Activated CD4-positive, alpha-beta T cell treated with anti-CD3 and anti-CD28 coated beads for 36 hours (primary cell): ENCODE measurements around the gene NPIPB8. TPM values are rescaled to one million over a fixed set of nuclear protein-coding genes. Genes with fewer than 3 reads are reported as not detected.
A peak's percentile ranks its signal among the peaks of the same experiment; 100 is the strongest.
"Not testable (repeated sequence)": the region's sequence is repeated elsewhere in the genome, so short reads cannot be mapped to it uniquely, and the experiment has no call there.

Experiments used
- ATAC-seq: fragments of 200-7000 bp; cut with Tn5 transposase; one replicate; pipeline ENCODE4 v1.10.0; 2021; ENCODE audit warnings: mild to moderate bottlenecking, moderate library complexity
- CTCF ChIA-PET: fragments of 350-600 bp; sonication (Branson Sonifier 250); formaldehyde crosslinking; loops from one replicate; lab custom pipeline; 2021; ENCODE audit warnings: antibody characterized with exemption; lab: Charles Lee
- POLR2A ChIA-PET: fragments of 350-600 bp; sonication (Branson Sonifier 250); formaldehyde crosslinking; loops from one replicate; lab custom pipeline; 2021; ENCODE audit warnings: antibody characterized with exemption, inconsistent platforms; lab: Charles Lee
- DNase-seq: peaks from one replicate; pipeline ENCODE4 v3.0.0-alpha.2; 2020
- H3K27ac Mint-ChIP-seq: one replicate; pipeline ENCODE4 v1.8.0; 2021; ENCODE audit warnings: mixed read lengths
- H3K27me3 Mint-ChIP-seq: one replicate; pipeline ENCODE4 v1.8.0; 2021; ENCODE audit warnings: mixed read lengths
- H3K36me3 Mint-ChIP-seq: one replicate; pipeline ENCODE4 v1.8.0; 2021; ENCODE audit warnings: low read depth, mixed read lengths
- H3K4me1 Mint-ChIP-seq: one replicate; pipeline ENCODE4 v1.8.0; 2021; ENCODE audit warnings: mixed read lengths
- H3K4me3 Mint-ChIP-seq: one replicate; pipeline ENCODE4 v1.8.0; 2021; ENCODE audit warnings: mild to moderate bottlenecking, moderate library complexity, mixed read lengths
- H3K9me3 Mint-ChIP-seq: one replicate; pipeline ENCODE4 v1.8.0; 2021; ENCODE audit warnings: low read depth, mixed read lengths
- intact Hi-C, 2 experiments: fragments of 100-400 bp; cut with DNase I in 1 of 2; cut with micrococcal nuclease in 1 of 2; formaldehyde crosslinking; loops; one replicate each; pipeline versions ENCODE4 v1.14.2 to v1.15.1; 2022 to 2024; cut with DNase I, micrococcal nuclease
- total RNA-seq, 2 experiments: library from RNA; stranded (reverse); gene quantifications; one replicate each; pipeline ENCODE4 v1.2.3, GENCODE V29; 2021

Gene NPIPB8
- total RNA-seq: under 1 TPM in 1 of 2 experiments, not detected in 1; 0.37 TPM

- H3K4me3 Mint-ChIP-seq, H3K27ac Mint-ChIP-seq, intact Hi-C loops, CTCF ChIA-PET, ATAC-seq, H3K27me3 Mint-ChIP-seq, H3K4me1 Mint-ChIP-seq, POLR2A ChIA-PET, H3K36me3 Mint-ChIP-seq, DNase-seq, H3K9me3 Mint-ChIP-seq: not testable (repeated sequence)
These were observed at the start of gene NPIPB8 for GRCh38 chr16:28637765-28638164. Gene NPIPB8, plus strand, starts transcription at chr16:28638065. Its CDS starts 296 bp downstream, at chr16:28638361.

DNA sequence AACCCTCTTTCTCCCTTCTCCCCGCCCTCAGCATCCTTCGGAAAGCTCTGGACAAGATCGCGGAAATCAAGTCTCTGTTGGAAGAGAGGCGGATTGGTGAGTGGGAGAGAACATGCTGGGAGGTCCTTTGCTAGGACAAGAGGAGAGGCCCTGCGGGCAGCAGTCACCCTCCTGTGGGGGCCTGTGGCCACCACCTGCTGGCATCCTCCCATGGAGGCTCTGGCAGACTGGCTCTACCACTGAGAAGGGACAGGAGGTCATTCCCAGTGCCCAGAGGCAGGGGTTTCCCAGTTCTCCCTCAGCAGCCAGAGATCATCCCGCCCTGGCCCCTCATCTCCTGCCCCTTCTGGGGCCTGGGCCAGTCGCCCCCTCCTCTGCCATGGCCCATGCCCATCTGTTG lies 48.8 kb upstream of the NPIPB8 start:
- POLR2A ChIA-PET: no interaction called here
- H3K4me3 Mint-ChIP-seq: no peak overlapping the region

DNA sequence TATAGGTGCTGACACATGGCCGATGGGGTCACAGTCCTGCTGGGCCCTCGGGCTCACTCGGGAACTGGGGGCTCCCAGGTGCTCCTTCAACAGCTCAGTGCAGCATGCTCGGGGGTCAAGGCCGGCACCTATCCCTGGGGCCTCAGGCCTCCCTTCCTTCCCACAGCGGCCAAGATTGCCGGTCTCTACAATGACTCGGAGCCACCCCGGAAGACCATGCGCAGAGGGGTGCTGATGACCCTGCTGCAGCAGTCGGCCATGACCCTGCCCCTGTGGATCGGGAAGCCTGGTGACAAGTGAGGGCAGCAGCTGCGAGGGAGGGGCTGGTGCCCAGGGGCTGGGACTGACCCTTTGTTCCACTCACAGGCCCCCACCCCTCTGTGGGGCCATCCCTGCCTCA lies 47.9 kb upstream of the NPIPB8 start:
- H3K4me1 Mint-ChIP-seq: no peaks in the 10 kb centered on the region
- H3K36me3 Mint-ChIP-seq: peaks cover 20% of the 10 kb centered on the region
- H3K27me3 Mint-ChIP-seq: no peaks in the 10 kb centered on the region
- H3K9me3 Mint-ChIP-seq: no peaks in the 10 kb centered on the region
- no peak overlapping the region for H3K4me3 Mint-ChIP-seq
- no peak for DNase-seq
- intact Hi-C loops: no loop called here
- CTCF ChIA-PET: no interaction called here
- POLR2A ChIA-PET: no interaction called here
- H3K27ac Mint-ChIP-seq: no peak overlapping the region
- ATAC-seq: no peak

More for the DNA sequence above, 48.8 kb upstream of the NPIPB8 start:
- Mint-ChIP-seq H3K9me3 (no peaks in the 10 kb centered on the region), H3K27me3 (no peaks in the 10 kb centered on the region), H3K4me1 (no peaks in the 10 kb centered on the region), H3K27ac (no peak overlapping the region), H3K36me3 (peaks cover 23% of the 10 kb centered on the region)
- DNase-seq: no peak
- CTCF ChIA-PET: no interaction called here
- intact Hi-C loops: no loop called here
- no peak for ATAC-seq

GRCh38 chr16:28590384-28591340 lies 47.2 kb upstream of the NPIPB8 start:
- Mint-ChIP-seq H3K4me3 (no peak overlapping the region), H3K27ac (no peak overlapping the region), H3K36me3 (peaks cover 17% of the 10 kb centered on the region), H3K4me1 (no peaks in the 10 kb centered on the region), H3K9me3 (no peaks in the 10 kb centered on the region), H3K27me3 (no peaks in the 10 kb centered on the region)
- DNase-seq (no peak), ATAC-seq (no peak)
- intact Hi-C loops: no loop called here
- ChIA-PET POLR2A (no interaction called here), CTCF (no interaction called here)

GRCh38 chr16:28591355-28591754 lies 46.5 kb upstream of the NPIPB8 start:
- DNase-seq (no peak), ATAC-seq (no peak)
- Mint-ChIP-seq H3K36me3 (peaks cover 17% of the 10 kb centered on the region), H3K9me3 (no peaks in the 10 kb centered on the region), H3K4me3 (no peak overlapping the region), H3K27me3 (no peaks in the 10 kb centered on the region), H3K27ac (no peak overlapping the region), H3K4me1 (no peaks in the 10 kb centered on the region)
- ChIA-PET POLR2A (no interaction called here), CTCF (no interaction called here)
- intact Hi-C loops: no loop called here

GRCh38 chr16:28592511-28592910 lies 45.4 kb upstream of the NPIPB8 start:
- intact Hi-C loops: no loop called here
- ChIA-PET CTCF (no interaction called here), POLR2A (no interaction called here)
- no peak for DNase-seq
- H3K27ac Mint-ChIP-seq: no peak overlapping the region
- H3K9me3 Mint-ChIP-seq: no peaks in the 10 kb centered on the region
- no peak for ATAC-seq
- peaks cover 12% of the 10 kb centered on the region for H3K36me3 Mint-ChIP-seq
- H3K4me1 Mint-ChIP-seq: no peaks in the 10 kb centered on the region
- H3K4me3 Mint-ChIP-seq: no peak overlapping the region
- H3K27me3 Mint-ChIP-seq: no peaks in the 10 kb centered on the region

DNA sequence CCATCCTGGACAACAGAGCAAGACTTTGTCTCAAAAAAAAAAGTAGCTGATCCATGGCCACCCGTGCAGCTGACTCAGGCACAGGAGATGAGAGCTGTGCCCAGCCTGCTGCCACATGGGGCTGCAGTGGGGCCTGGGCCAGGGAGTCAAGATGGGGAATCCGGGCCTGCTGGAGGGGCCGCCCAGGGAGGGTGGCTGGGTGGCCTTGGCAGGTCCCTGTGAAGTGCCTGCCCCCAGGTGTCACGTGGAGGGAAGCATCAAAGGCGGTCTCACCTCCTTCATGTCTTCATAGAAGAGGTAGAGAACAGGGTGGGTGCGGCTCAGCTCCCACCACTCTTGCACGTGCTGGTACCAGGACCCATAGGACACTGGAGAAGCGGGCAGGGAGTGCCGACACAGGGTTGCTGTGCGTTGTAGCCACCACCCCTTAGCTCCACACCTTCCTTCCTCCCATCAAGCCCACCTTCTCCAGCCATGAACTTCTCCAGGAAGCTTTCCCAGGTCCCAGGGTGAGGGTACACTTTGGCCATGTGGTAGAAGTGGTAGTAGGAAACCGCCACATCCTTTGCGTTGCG lies 44.8 kb upstream of the NPIPB8 start:
- no peak for ATAC-seq
- ChIA-PET POLR2A (no interaction called here), CTCF (no interaction called here)
- Mint-ChIP-seq H3K27me3 (no peaks in the 10 kb centered on the region), H3K4me3 (no peak overlapping the region), H3K36me3 (peaks cover 12% of the 10 kb centered on the region), H3K27ac (no peak overlapping the region), H3K9me3 (no peaks in the 10 kb centered on the region), H3K4me1 (no peaks in the 10 kb centered on the region)
- no peak for DNase-seq
- intact Hi-C loops: no loop called here

DNA sequence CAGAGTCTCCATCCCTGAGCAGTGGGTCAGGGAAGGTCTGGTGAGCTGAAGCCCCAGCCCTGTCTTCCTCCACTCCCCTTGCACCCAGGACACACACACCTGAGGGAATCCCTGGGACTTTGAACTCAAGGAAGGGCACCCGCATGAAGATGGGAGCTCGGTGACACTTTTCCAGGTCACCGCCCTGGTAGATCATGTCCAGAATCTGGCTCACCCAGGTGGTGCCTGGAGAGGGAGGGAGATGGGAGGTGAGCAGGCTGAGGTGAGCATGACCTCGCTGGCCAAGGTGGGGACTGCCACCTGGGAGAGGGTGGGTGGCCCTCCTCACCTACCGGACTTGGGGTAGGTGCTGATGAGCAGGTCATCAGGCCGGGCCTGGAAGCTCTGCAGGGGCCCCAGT lies 42.4 kb upstream of the NPIPB8 start:
- intact Hi-C loops, H3K36me3 Mint-ChIP-seq, H3K4me3 Mint-ChIP-seq, DNase-seq, H3K4me1 Mint-ChIP-seq, H3K9me3 Mint-ChIP-seq, H3K27me3 Mint-ChIP-seq, ATAC-seq, CTCF ChIA-PET, H3K27ac Mint-ChIP-seq: not testable (repeated sequence)
- POLR2A ChIA-PET: interaction anchor here (0.6 kb wide), 1 partner anchor 67 kb away, joined by 3 read pairs; no protein-coding TSS in a partner anchor

DNA sequence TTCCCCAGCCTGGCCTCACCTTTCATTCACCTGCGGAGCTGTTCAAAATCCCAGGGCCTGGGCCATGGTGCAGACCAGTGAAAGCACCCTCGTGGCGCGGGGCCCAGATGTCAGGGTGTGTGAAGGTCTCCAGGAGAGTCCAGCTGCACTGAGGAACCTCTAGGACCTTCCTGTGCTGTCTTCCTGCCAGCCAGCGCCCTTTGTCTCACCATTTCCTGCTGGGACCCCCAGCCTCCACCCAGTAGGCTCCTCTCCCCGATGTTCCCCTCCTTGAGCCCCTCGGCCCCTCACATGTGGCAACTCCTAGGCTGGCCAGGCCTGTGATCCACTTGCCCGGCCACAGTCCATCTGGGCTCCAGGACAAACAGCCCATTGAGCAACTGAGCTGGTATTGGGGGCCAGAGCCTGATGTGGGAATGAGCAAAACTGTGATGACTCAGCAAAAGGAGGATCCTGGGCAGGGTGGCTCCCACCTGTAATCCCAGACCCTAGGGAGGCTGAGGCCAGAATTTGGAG lies 41.7 kb upstream of the NPIPB8 start:
- intact Hi-C loops: no loop called here
- CTCF ChIA-PET: no interaction called here
- POLR2A ChIA-PET: no interaction called here
- Mint-ChIP-seq H3K4me3 (no peak overlapping the region), H3K27me3 (no peaks in the 10 kb centered on the region), H3K36me3 (peaks cover 5% of the 10 kb centered on the region), H3K27ac (no peak overlapping the region), H3K4me1 (no peaks in the 10 kb centered on the region), H3K9me3 (no peaks in the 10 kb centered on the region)
- no peak for DNase-seq
- ATAC-seq: no peak

GRCh38 chr16:28596840-28597691 lies 40.8 kb upstream of the NPIPB8 start, which contains the start of gene SULT1A2:
Gene SULT1A2, minus strand, starts transcription at chr16:28597050. Its CDS starts 1,120 bp downstream, at chr16:28595930.
- peaks cover 3% of the 10 kb centered on the region for H3K36me3 Mint-ChIP-seq
- ATAC-seq: no peak
- POLR2A ChIA-PET: no interaction called here
- intact Hi-C loops: no loop called here
- H3K9me3 Mint-ChIP-seq: no peaks in the 10 kb centered on the region
- CTCF ChIA-PET: interaction anchor here (1.1 kb wide), 1 partner anchor 12 kb away, joined by 4 read pairs; no protein-coding TSS in a partner anchor
- H3K27ac Mint-ChIP-seq: no peak within 1 kb of the TSS
- H3K4me1 Mint-ChIP-seq: no peaks in the 10 kb centered on the region
- no peaks in the 10 kb centered on the region for H3K27me3 Mint-ChIP-seq
- no peak for DNase-seq
- no peak within 1 kb of the TSS for H3K4me3 Mint-ChIP-seq

- Mint-ChIP-seq H3K36me3 (no peaks in the 10 kb centered on the region), H3K27ac (no peak overlapping the region), H3K4me1 (no peaks in the 10 kb centered on the region), H3K27me3 (no peaks in the 10 kb centered on the region), H3K9me3 (no peaks in the 10 kb centered on the region), H3K4me3 (no peak overlapping the region)
- ATAC-seq (no peak), DNase-seq (peak; percentile 22)
- CTCF ChIA-PET: interaction anchor here (1.1 kb wide), 1 partner anchor 11 kb away, joined by 4 read pairs; no protein-coding TSS in a partner anchor
- intact Hi-C loops: no loop called here
- POLR2A ChIA-PET: no interaction called here
These were observed 40.1 kb upstream of the NPIPB8 start for GRCh38 chr16:28597692-28598261.
